Ishikawa (cell line): ENCODE data around the gene FAM43A.

Source experiments
- CEBPB ChIP-seq: IDR thresholded peaks from 2 replicates; pipeline ENCODE4 v1.6.1; 2012
- CREB1 ChIP-seq: IDR thresholded peaks from 2 replicates; pipeline ENCODE4 v1.6.1; 2012; ENCODE audit warnings: low read depth
- RAD21 ChIP-seq: IDR thresholded peaks from 2 replicates; pipeline ENCODE4 v1.6.1; 2012; ENCODE audit warnings: low read depth
- TAF1 ChIP-seq: IDR thresholded peaks from 2 replicates; pipeline ENCODE4 v1.6.1; 2012; ENCODE audit warnings: low read depth, mild to moderate bottlenecking
- TCF12 ChIP-seq: IDR thresholded peaks from 2 replicates; pipeline ENCODE4 v1.6.1; 2012; ENCODE audit warnings: low read depth
- TF ChIP-seq, protein P1 (sequence below): IDR thresholded peaks from 2 replicates; pipeline ENCODE4 v1.6.1; 2012
- TF ChIP-seq, protein P2 (sequence below): IDR thresholded peaks from 2 replicates; pipeline ENCODE4 v1.6.1; 2012; ENCODE audit warnings: low read depth, mild to moderate bottlenecking

DNA sequence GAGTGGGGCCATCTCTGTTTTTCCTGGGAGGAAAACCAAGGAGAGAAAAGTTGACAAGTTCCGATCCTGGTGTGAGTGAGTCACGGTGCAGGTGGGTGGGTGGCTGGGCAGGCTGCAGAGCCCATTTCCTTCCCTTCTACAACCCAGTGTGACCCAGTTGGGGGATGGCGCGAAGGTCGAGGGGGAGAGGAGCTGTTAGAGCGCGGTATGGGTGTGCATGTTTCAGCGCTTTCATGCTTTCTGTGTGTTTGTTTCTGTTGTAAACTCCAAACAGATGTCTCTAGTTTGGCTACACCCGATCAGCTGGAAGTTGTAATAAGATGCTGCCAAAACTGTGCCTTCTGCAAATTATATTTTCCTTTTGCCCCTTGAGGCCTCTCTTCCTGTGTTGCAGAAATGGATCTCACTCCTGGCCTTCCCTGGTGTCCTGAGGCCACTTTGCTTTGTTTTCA is 3.8 kb downstream of the FAM43A start:
- no peak for TF ChIP-seq TCF12
- TF ChIP-seq CEBPB: no peak
- no peak for TF ChIP-seq RAD21
- TF ChIP-seq, protein P1, sequence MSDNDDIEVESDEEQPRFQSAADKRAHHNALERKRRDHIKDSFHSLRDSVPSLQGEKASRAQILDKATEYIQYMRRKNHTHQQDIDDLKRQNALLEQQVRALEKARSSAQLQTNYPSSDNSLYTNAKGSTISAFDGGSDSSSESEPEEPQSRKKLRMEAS: no peak
- TF ChIP-seq, protein P2, sequence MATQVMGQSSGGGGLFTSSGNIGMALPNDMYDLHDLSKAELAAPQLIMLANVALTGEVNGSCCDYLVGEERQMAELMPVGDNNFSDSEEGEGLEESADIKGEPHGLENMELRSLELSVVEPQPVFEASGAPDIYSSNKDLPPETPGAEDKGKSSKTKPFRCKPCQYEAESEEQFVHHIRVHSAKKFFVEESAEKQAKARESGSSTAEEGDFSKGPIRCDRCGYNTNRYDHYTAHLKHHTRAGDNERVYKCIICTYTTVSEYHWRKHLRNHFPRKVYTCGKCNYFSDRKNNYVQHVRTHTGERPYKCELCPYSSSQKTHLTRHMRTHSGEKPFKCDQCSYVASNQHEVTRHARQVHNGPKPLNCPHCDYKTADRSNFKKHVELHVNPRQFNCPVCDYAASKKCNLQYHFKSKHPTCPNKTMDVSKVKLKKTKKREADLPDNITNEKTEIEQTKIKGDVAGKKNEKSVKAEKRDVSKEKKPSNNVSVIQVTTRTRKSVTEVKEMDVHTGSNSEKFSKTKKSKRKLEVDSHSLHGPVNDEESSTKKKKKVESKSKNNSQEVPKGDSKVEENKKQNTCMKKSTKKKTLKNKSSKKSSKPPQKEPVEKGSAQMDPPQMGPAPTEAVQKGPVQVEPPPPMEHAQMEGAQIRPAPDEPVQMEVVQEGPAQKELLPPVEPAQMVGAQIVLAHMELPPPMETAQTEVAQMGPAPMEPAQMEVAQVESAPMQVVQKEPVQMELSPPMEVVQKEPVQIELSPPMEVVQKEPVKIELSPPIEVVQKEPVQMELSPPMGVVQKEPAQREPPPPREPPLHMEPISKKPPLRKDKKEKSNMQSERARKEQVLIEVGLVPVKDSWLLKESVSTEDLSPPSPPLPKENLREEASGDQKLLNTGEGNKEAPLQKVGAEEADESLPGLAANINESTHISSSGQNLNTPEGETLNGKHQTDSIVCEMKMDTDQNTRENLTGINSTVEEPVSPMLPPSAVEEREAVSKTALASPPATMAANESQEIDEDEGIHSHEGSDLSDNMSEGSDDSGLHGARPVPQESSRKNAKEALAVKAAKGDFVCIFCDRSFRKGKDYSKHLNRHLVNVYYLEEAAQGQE: no peak
- no peak for TF ChIP-seq CREB1
- TF ChIP-seq TAF1: no peak
